GM12891 (cell line): ENCODE measurements around the gene ATG5.

ENCODE experiments used
- POLR2A ChIP-seq: IDR thresholded peaks from 2 replicates; pipeline ENCODE4 v1.6.1; 2011; ENCODE audit warnings: low read depth, low read length, control low read depth
- POLR2AphosphoS5 ChIP-seq: IDR thresholded peaks from 2 replicates; pipeline ENCODE4 v1.6.1; 2011; ENCODE audit warnings: low read depth, low read length, control low read depth
- TAF1 ChIP-seq: IDR thresholded peaks from 2 replicates; pipeline ENCODE4 v1.6.1; 2011; ENCODE audit warnings: low read depth, low read length, control low read depth

GRCh38 chr6:106281661-106282060 lies 43.9 kb downstream of the ATG5 start:
- TF ChIP-seq POLR2A = no peak
- TF ChIP-seq TAF1 = no peak
- no peak for TF ChIP-seq POLR2AphosphoS5
